ENCODE data around the gene ABCD4. TPM values are rescaled to one million over a fixed set of nuclear protein-coding genes. Genes with fewer than 3 reads are reported as not detected.
"Not testable (repeated sequence)": the region's sequence is repeated elsewhere in the genome, so short reads cannot be mapped to it uniquely, and the experiment has no call there.

Gene ABCD4
- 14.7 and 15.5 TPM in 2 replicates for total RNA-seq (2014; rRNA removed; shearing (Covaris generic))
- 32.2 and 37.8 TPM in 2 replicates for polyA plus RNA-seq (2015; cell fraction: cytosol; rRNA removed)
- polyA plus RNA-seq (2015; cell fraction: nucleus; rRNA removed) = 226 and 232 TPM in 2 replicates

- peak; percentile 93 for DNase-seq (ENCODE audit: low read depth, low spot score)
- in situ Hi-C loops (cut with HindIII; ENCODE audit: low pct_unique_long_range_greater_than_20kb, low sequenced_read_pairs) = no loop called here
Measured at GRCh38 chr14:74302634-74303569, at the start of gene ABCD4. Gene ABCD4, minus strand, starts transcription at chr14:74302934. Its CDS starts 22 bp downstream, at chr14:74302912.

GRCh38 chr14:74350928-74351323 lies 48.2 kb upstream of the ABCD4 start:
- in situ Hi-C loops (cut with HindIII; ENCODE audit: low pct_unique_long_range_greater_than_20kb, low sequenced_read_pairs) = no loop called here
- no peak for DNase-seq (ENCODE audit: low read depth, low spot score)

GRCh38 chr14:74350211-74350927 lies 47.6 kb upstream of the ABCD4 start:
- in situ Hi-C loops (cut with HindIII; ENCODE audit: low pct_unique_long_range_greater_than_20kb, low sequenced_read_pairs) = no loop called here
- no peak for DNase-seq (ENCODE audit: low read depth, low spot score)

- in situ Hi-C loops (cut with HindIII; ENCODE audit: low pct_unique_long_range_greater_than_20kb, low sequenced_read_pairs) = no loop called here
Measured at GRCh38 chr14:74349757-74350156, 47.0 kb upstream of the ABCD4 start.

GRCh38 chr14:74348735-74349463 lies 46.2 kb upstream of the ABCD4 start:
- no peak for DNase-seq (ENCODE audit: low read depth, low spot score)
- in situ Hi-C loops (cut with HindIII; ENCODE audit: low pct_unique_long_range_greater_than_20kb, low sequenced_read_pairs) = no loop called here

More at GRCh38 chr14:74349757-74350156, 47.0 kb upstream of the ABCD4 start:
- no peak for DNase-seq (ENCODE audit: low read depth, low spot score)

DNA sequence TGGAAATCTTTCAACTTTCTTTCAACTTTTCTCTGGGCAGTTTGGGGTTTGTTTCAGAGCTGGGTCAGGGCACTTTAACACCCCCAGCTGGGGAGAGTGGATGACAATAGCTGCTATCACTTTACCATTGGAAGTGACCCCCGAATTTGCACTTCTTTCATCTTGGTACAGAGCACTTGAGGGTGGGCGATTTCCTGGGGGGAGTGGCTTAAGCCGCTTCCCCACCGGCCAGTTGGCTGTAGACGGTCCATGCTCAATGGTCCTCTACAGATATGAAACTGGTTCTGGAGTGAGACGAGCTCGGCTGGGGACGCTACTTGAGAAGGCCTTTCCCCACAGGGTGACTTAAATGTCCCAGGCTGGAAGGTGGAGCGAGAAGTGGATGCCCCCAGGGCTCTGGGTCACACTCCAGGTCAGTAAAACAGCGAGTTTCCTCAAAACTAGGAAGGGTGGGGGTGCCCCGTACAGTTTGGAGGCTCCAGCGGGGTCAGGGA lies 45.6 kb upstream of the ABCD4 start, which contains the start of gene VRTN:
TSS of gene VRTN (plus strand) at position 231 of the 494 bp plus-strand sequence. CDS start 8,313 bp downstream, outside the sequence.
- in situ Hi-C loops (cut with HindIII; ENCODE audit: low pct_unique_long_range_greater_than_20kb, low sequenced_read_pairs) = no loop called here
- no peak for DNase-seq (ENCODE audit: low read depth, low spot score)

DNA sequence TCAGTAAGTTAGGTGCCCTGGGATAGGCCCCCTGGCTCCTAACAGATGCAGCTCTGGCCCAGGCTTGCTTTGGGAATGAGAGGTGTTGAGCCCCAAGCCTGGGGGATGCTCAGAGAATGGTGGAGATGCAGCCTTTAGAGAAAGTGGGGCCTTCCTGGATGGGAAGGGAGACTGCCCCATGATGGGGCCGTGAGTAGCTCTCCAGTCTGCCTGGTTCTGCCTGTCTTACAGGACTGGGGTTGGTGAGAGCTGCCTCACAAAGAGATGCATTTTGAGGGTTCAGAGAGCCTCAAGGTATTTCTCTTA lies 45.0 kb upstream of the ABCD4 start:
- in situ Hi-C loops (cut with HindIII; ENCODE audit: low pct_unique_long_range_greater_than_20kb, low sequenced_read_pairs) = no loop called here

DNA sequence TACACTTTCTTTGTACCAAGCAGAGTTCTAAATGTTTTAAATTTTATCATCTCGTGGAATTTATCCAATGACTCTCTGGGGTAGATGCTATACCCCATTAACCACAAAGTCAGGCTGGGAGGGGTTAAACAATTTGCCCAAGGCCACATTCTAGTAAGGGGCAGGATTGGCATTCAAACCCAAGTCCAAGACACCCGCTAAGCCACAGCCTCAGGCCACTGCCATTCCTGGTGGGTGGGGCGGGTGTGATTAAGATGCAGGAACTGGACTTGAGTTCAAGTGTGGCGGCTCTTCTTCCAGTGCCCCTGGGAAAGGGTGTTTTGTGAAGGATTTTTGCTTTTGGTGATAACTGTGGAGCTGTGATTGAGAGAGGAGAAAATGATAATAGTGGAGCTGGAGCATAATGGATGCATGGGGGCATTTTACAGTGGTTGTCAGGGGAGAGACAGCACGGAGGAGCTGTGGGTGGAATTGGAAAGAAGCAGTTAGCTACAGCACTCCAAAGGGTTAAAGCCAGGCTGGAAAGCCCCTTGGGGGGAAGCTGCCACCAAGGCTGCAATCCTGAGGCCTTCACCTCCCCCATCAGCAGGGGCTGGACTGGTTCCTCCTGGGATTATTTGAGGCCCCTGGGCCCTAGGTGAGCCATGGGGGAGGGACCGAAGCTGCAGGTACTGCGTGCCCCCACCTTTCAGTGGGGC lies 44.5 kb upstream of the ABCD4 start:
- DNase-seq (ENCODE audit: low read depth, low spot score) = no peak
- in situ Hi-C loops (cut with HindIII; ENCODE audit: low pct_unique_long_range_greater_than_20kb, low sequenced_read_pairs) = no loop called here

More for the DNA sequence above, 45.0 kb upstream of the ABCD4 start:
- no peak for DNase-seq (ENCODE audit: low read depth, low spot score)

GRCh38 chr14:74346341-74346740 lies 43.6 kb upstream of the ABCD4 start:
- in situ Hi-C loops (cut with HindIII; ENCODE audit: low pct_unique_long_range_greater_than_20kb, low sequenced_read_pairs) = no loop called here
- DNase-seq (ENCODE audit: low read depth, low spot score) = no peak

- in situ Hi-C loops (cut with HindIII; ENCODE audit: low pct_unique_long_range_greater_than_20kb, low sequenced_read_pairs) = no loop called here
- no peak for DNase-seq (ENCODE audit: low read depth, low spot score)
Measured at GRCh38 chr14:74333909-74334308, 31.2 kb upstream of the ABCD4 start.

- DNase-seq (ENCODE audit: low read depth, low spot score); in situ Hi-C loops (cut with HindIII; ENCODE audit: low pct_unique_long_range_greater_than_20kb, low sequenced_read_pairs): not testable (repeated sequence)
Measured at GRCh38 chr14:74329950-74330552, 27.3 kb upstream of the ABCD4 start.

GRCh38 chr14:74326369-74327152 lies 23.8 kb upstream of the ABCD4 start:
- DNase-seq (ENCODE audit: low read depth, low spot score) = no peak
- in situ Hi-C loops (cut with HindIII; ENCODE audit: low pct_unique_long_range_greater_than_20kb, low sequenced_read_pairs) = no loop called here

DNA sequence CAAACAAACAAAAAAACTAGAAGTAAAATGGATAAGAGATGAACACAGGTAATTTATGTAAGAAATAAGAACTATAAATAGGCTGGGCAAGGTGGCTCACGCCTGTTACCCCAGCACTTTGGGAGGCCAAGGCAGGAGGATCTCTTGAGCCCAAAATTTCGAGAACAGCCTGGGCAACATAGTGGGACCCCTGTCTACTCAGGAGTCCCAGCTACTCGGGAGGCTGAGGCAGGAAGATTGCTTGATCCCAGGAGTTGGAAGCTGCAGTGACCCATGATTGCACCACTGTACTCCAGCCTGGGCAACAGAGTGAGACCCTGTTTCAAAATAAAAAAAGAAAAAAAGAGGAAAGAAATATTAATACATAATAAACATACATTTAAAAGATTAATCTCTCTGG lies 22.7 kb upstream of the ABCD4 start:
- in situ Hi-C loops (cut with HindIII; ENCODE audit: low pct_unique_long_range_greater_than_20kb, low sequenced_read_pairs) = no loop called here
- no peak for DNase-seq (ENCODE audit: low read depth, low spot score)

DNA sequence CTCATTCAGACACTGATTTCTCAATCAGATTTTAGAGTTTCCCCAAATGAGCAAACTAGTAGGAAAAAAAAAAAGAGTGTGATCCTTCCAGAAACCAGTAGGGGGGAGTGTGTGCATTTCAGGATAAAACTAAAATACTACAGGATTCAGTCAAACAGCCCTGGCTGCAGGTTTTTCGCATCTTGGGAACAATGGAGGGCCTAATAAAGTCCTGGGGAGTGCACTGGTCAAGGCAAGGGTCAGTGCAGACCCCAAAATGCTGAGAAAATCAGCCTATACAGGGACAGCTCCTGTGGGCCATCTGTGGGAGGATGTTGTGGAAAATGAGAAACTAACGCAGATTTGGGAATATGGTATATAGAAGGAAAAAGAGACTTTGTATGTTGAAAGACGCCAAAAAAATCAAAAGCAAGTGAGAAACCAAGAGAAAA lies 22.2 kb upstream of the ABCD4 start:
- in situ Hi-C loops (cut with HindIII; ENCODE audit: low pct_unique_long_range_greater_than_20kb, low sequenced_read_pairs) = no loop called here
- DNase-seq (ENCODE audit: low read depth, low spot score) = peak; percentile 66

- in situ Hi-C loops (cut with HindIII; ENCODE audit: low pct_unique_long_range_greater_than_20kb, low sequenced_read_pairs) = no loop called here
- no peak for DNase-seq (ENCODE audit: low read depth, low spot score)
Measured at GRCh38 chr14:74314576-74314975, 11.8 kb upstream of the ABCD4 start.

- in situ Hi-C loops (cut with HindIII; ENCODE audit: low pct_unique_long_range_greater_than_20kb, low sequenced_read_pairs) = no loop called here
- no peak for DNase-seq (ENCODE audit: low read depth, low spot score)
Measured at GRCh38 chr14:74313601-74314000, 10.9 kb upstream of the ABCD4 start.
